ENCODE measurements around the gene YTHDF1. TPM values are rescaled to one million over a fixed set of nuclear protein-coding genes. Genes with fewer than 3 reads are reported as not detected.

The YTHDF1 gene
- polyA plus RNA-seq, 1 donor from 2014 or later: 36.9 TPM

DNA sequence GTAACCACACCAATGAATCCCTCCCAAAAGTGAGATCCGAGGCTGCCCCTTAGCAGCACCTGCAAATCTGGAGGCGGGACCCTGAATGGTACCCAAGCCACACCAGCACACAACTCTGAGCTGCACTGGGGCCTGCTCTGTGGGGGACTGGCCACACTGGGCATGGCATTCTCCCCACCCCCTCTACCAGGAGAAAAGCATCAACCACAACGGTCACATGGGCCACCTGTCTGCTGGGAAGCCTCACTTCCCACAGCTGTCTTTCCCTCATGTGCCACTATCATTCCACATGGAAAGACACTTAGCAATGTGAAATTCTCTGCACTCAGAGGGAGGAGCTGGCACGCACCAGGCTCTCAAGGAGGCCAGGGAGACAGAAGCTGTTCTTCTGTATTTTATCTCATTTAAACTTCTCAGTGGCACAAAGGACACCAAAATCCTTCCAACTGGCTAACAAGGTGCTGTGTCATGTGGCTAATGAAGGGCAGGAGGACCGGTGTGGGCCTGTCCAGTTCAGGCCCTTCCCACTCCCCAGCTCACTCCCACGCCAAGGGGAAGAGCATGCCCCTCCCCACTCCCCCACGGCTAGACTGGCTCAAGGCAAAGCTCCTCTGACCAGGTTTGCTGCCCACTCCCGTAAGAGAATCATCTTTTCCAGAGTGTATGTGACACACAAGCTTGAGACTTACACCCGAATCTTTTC, 19.0 kb downstream of the YTHDF1 start:
- H3K79me2 ChIP-seq (replicated peaks; ENCODE audit: insufficient read depth, low read length): peaks cover 10% of the 10 kb centered on the region

DNA sequence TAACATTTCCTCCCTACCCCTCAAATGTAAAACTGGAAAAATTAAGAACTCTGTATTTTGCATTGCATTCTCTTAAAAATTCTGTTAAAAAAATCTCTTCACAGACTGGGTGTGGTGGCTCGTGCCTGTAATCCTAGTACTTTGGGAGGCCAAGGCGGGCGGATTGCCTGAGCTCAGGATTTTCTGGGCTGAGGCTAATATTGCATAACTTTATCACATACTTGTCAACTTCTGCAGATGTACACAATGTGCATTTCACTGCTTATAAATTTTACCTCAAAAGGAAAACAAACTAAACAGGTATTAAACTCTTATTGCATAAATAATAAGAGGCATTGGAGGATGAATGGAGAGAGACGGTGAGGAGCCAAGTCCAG, 21.1 kb downstream of the YTHDF1 start:
- H3K36me3 ChIP-seq (ENCODE audit: insufficient read depth, low read length): peaks cover 11% of the 10 kb centered on the region
- H3F3A ChIP-seq (ENCODE audit: insufficient read depth, low read length, poor library complexity, severe bottlenecking): no peaks in the 10 kb centered on the region
- no peak overlapping the region for H3K4me2 ChIP-seq (ENCODE audit: low read length)
- no peak overlapping the region for H3K4me3 ChIP-seq (ENCODE audit: low read length)
- H3K27ac ChIP-seq (ENCODE audit: low read length): no peak overlapping the region
- H2AFZ ChIP-seq (ENCODE audit: low read depth, low read length): no peak overlapping the region
- no peaks in the 10 kb centered on the region for H3K27me3 ChIP-seq (ENCODE audit: insufficient read depth, low read depth, low read length)
- H3K9me2 ChIP-seq (ENCODE audit: insufficient read depth, low read length): no peaks in the 10 kb centered on the region
- H3K9ac ChIP-seq (ENCODE audit: low read length): no peak overlapping the region
- no peaks in the 10 kb centered on the region for H4K20me1 ChIP-seq (ENCODE audit: insufficient read depth)
- H3K79me2 ChIP-seq (replicated peaks; ENCODE audit: insufficient read depth, low read length): peaks cover 4% of the 10 kb centered on the region
- no peaks in the 10 kb centered on the region for H3K9me3 ChIP-seq (ENCODE audit: low read length)
- TF ChIP-seq TAF1 (IDR thresholded peaks at IDR 0.05; ENCODE audit: low read depth) (no peak), POLR2AphosphoS5 (IDR thresholded peaks at IDR 0.05) (no peak), MXI1 (conservative IDR thresholded peaks at IDR 0.05; ENCODE audit: poor library complexity, severe bottlenecking) (no peak), SMC3 (conservative IDR thresholded peaks at IDR 0.05; ENCODE audit: poor library complexity) (no peak), RAD21 (conservative IDR thresholded peaks at IDR 0.05) (no peak), EZH2 (IDR thresholded peaks at IDR 0.05; ENCODE audit: borderline replicate concordance, insufficient read depth, low read length, poor library complexity, severe bottlenecking) (no peak), EP300 (conservative IDR thresholded peaks at IDR 0.05; ENCODE audit: poor library complexity, severe bottlenecking) (no peak)
- TF ChIP-seq, protein P1, sequence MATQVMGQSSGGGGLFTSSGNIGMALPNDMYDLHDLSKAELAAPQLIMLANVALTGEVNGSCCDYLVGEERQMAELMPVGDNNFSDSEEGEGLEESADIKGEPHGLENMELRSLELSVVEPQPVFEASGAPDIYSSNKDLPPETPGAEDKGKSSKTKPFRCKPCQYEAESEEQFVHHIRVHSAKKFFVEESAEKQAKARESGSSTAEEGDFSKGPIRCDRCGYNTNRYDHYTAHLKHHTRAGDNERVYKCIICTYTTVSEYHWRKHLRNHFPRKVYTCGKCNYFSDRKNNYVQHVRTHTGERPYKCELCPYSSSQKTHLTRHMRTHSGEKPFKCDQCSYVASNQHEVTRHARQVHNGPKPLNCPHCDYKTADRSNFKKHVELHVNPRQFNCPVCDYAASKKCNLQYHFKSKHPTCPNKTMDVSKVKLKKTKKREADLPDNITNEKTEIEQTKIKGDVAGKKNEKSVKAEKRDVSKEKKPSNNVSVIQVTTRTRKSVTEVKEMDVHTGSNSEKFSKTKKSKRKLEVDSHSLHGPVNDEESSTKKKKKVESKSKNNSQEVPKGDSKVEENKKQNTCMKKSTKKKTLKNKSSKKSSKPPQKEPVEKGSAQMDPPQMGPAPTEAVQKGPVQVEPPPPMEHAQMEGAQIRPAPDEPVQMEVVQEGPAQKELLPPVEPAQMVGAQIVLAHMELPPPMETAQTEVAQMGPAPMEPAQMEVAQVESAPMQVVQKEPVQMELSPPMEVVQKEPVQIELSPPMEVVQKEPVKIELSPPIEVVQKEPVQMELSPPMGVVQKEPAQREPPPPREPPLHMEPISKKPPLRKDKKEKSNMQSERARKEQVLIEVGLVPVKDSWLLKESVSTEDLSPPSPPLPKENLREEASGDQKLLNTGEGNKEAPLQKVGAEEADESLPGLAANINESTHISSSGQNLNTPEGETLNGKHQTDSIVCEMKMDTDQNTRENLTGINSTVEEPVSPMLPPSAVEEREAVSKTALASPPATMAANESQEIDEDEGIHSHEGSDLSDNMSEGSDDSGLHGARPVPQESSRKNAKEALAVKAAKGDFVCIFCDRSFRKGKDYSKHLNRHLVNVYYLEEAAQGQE (IDR thresholded peaks at IDR 0.05; ENCODE audit: borderline replicate concordance): no peak
- TF ChIP-seq, protein P2, sequence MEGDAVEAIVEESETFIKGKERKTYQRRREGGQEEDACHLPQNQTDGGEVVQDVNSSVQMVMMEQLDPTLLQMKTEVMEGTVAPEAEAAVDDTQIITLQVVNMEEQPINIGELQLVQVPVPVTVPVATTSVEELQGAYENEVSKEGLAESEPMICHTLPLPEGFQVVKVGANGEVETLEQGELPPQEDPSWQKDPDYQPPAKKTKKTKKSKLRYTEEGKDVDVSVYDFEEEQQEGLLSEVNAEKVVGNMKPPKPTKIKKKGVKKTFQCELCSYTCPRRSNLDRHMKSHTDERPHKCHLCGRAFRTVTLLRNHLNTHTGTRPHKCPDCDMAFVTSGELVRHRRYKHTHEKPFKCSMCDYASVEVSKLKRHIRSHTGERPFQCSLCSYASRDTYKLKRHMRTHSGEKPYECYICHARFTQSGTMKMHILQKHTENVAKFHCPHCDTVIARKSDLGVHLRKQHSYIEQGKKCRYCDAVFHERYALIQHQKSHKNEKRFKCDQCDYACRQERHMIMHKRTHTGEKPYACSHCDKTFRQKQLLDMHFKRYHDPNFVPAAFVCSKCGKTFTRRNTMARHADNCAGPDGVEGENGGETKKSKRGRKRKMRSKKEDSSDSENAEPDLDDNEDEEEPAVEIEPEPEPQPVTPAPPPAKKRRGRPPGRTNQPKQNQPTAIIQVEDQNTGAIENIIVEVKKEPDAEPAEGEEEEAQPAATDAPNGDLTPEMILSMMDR (IDR thresholded peaks at IDR 0.05; ENCODE audit: poor library complexity, severe bottlenecking): no peak

More for the DNA sequence above, 19.0 kb downstream of the YTHDF1 start:
- TF ChIP-seq MXI1 (conservative IDR thresholded peaks at IDR 0.05; ENCODE audit: poor library complexity, severe bottlenecking): no peak
- TF ChIP-seq TAF1 (IDR thresholded peaks at IDR 0.05; ENCODE audit: low read depth): no peak
- no peak for TF ChIP-seq EZH2 (IDR thresholded peaks at IDR 0.05; ENCODE audit: borderline replicate concordance, insufficient read depth, low read length, poor library complexity, severe bottlenecking)
- TF ChIP-seq RAD21 (conservative IDR thresholded peaks at IDR 0.05): no peak
- TF ChIP-seq, protein P2 (IDR thresholded peaks at IDR 0.05; ENCODE audit: poor library complexity, severe bottlenecking): no peak
- no peak for TF ChIP-seq EP300 (conservative IDR thresholded peaks at IDR 0.05; ENCODE audit: poor library complexity, severe bottlenecking)
- no peak for TF ChIP-seq SMC3 (conservative IDR thresholded peaks at IDR 0.05; ENCODE audit: poor library complexity)
- no peak for TF ChIP-seq POLR2AphosphoS5 (IDR thresholded peaks at IDR 0.05)
- TF ChIP-seq, protein P1 (IDR thresholded peaks at IDR 0.05; ENCODE audit: borderline replicate concordance): no peak
- Histone ChIP-seq H3K27me3 (ENCODE audit: insufficient read depth, low read depth, low read length) (no peaks in the 10 kb centered on the region), H3K9me2 (ENCODE audit: insufficient read depth, low read length) (no peaks in the 10 kb centered on the region), H3K27ac (ENCODE audit: low read length) (no peak overlapping the region), H2AFZ (ENCODE audit: low read depth, low read length) (no peak overlapping the region), H4K20me1 (ENCODE audit: insufficient read depth) (peaks cover 4% of the 10 kb centered on the region), H3K4me2 (ENCODE audit: low read length) (no peak overlapping the region), H3K4me3 (ENCODE audit: low read length) (no peak overlapping the region), H3K9me3 (ENCODE audit: low read length) (no peaks in the 10 kb centered on the region), H3K36me3 (ENCODE audit: insufficient read depth, low read length) (peaks cover 11% of the 10 kb centered on the region), H3F3A (ENCODE audit: insufficient read depth, low read length, poor library complexity, severe bottlenecking) (no peaks in the 10 kb centered on the region), H3K9ac (ENCODE audit: low read length) (no peak overlapping the region)

Measured in neural cell (in vitro differentiated cells).